Endothelial cell of umbilical vein (primary cell): ENCODE results near the gene BBS2. TPM values are rescaled to one million over a fixed set of nuclear protein-coding genes. Genes with fewer than 3 reads are reported as not detected.

Experiments
- BruUV-seq: library from RNA; stranded (reverse); fragments of 400-500 nt; replicated peaks from 2 replicates; lab custom pipeline; 2021; lab: Mats Ljungman, UMichigan
- CTCF ChIA-PET: fragments of 300-600, 350-600 bp; sonication (Branson Sonifier 250); formaldehyde crosslinking; loops from one replicate; lab custom pipeline; 2021; ENCODE audit warnings: antibody characterized with exemption, inconsistent platforms; lab: Charles Lee
- POLR2A ChIA-PET: fragments of 300-600, 350-600 bp; sonication (Branson Sonifier 250); formaldehyde crosslinking; loops from one replicate; lab custom pipeline; 2021; ENCODE audit warnings: antibody characterized with exemption, inconsistent platforms; lab: Charles Lee
- DNase-seq: peaks from one replicate; pipeline ENCODE4 v3.0.0-alpha.2; 2011; ENCODE audit warnings: low read depth, low spot score
- FAIRE-seq: peaks from 2 replicates; lab custom pipeline; 2011; peaks lifted over from hg19 to GRCh38; lab: Jason Lieb, UNC
- H2AFZ ChIP-seq: 2 replicates; pipeline ENCODE4 v1.6.0; 2012; ENCODE audit warnings: low read depth, low read length, control low read depth, inconsistent platforms
- H3K27ac ChIP-seq: 2 replicates; pipeline ENCODE4 v1.5.1; 2011; ENCODE audit warnings: low read depth, mild to moderate bottlenecking, control low read depth, low read length, moderate library complexity; ENCODE audit not compliant: insufficient read depth
- H3K27me3 ChIP-seq, 2 experiments: 2 replicates each; pipeline versions ENCODE4 v1.6.0 to v1.6.1; 2011; ENCODE audit warnings: low read length in 2 of 2, mixed read lengths in 1 of 2; ENCODE audit not compliant: control insufficient read depth in 2 of 2, insufficient read depth in 2 of 2
- H3K36me3 ChIP-seq, 2 experiments: 2 replicates in 1 of 2; 3 replicates in 1 of 2; pipeline ENCODE4 v1.5.1; 2011; ENCODE audit warnings: low read length in 2 of 2, mild to moderate bottlenecking in 1 of 2, moderate library complexity in 1 of 2; ENCODE audit not compliant: control insufficient read depth in 2 of 2, insufficient read depth in 2 of 2; ENCODE audit errors: extremely low read depth in 1 of 2
- H3K4me1 ChIP-seq: 3 replicates; pipeline ENCODE4 v1.5.1; 2011; ENCODE audit warnings: mild to moderate bottlenecking, low read length; ENCODE audit not compliant: control insufficient read depth, insufficient read depth; ENCODE audit errors: extremely low read depth
- H3K4me2 ChIP-seq: 2 replicates; pipeline ENCODE4 v1.6.1; 2011; ENCODE audit warnings: low read length, control low read depth, mixed read lengths; ENCODE audit not compliant: insufficient read depth
- H3K4me3 ChIP-seq, 3 experiments: fragments of 200-600 bp in 1 of 3; sonication (generic), shearing (Covaris generic) in 1 of 3; replicated peaks in 1 of 3; 2 replicates each; pipeline ENCODE4 v1.5.1; 2011 to 2016; ENCODE audit warnings: control low read depth in 3 of 3, low read length in 3 of 3, mild to moderate bottlenecking in 2 of 3, inconsistent platforms in 1 of 3, low read depth in 1 of 3, moderate library complexity in 1 of 3; ENCODE audit not compliant: insufficient read depth in 1 of 3
- H3K79me2 ChIP-seq: 2 replicates; pipeline ENCODE4 v1.6.0; 2012; ENCODE audit warnings: low read length, inconsistent platforms; ENCODE audit not compliant: control insufficient read depth, insufficient read depth
- H3K9ac ChIP-seq: replicated peaks from 2 replicates; pipeline ENCODE3; 2011; ENCODE audit warnings: low read length, control low read depth; ENCODE audit not compliant: insufficient read depth; ENCODE audit errors: extremely low read depth
- H3K9me1 ChIP-seq: replicated peaks from 3 replicates; pipeline ENCODE4 v1.6.0; 2011; ENCODE audit warnings: mild to moderate bottlenecking, low read length; ENCODE audit not compliant: control insufficient read depth, insufficient read depth; ENCODE audit errors: extremely low read depth
- H3K9me3 ChIP-seq: replicated peaks from 2 replicates; pipeline ENCODE4 v1.5.1; 2012; ENCODE audit warnings: low read length, inconsistent platforms; ENCODE audit not compliant: control insufficient read depth, insufficient read depth
- H4K20me1 ChIP-seq: replicated peaks from 2 replicates; pipeline ENCODE3; 2011; ENCODE audit warnings: mild to moderate bottlenecking, low read length; ENCODE audit not compliant: control insufficient read depth, insufficient read depth; ENCODE audit errors: extremely low read depth
- CTCF ChIP-seq, 2 donors: IDR thresholded peaks; 1 replicate in 1 of 2; 2 replicates in 1 of 2; pipeline ENCODE4 v1.5.1; 2011; ENCODE audit warnings: low read length in 2 of 2, mild to moderate bottlenecking in 2 of 2, moderate library complexity in 2 of 2, control low read depth in 1 of 2, inconsistent platforms in 1 of 2, low read depth in 1 of 2; ENCODE audit not compliant: insufficient read depth in 1 of 2; ENCODE audit errors: extremely low read depth in 1 of 2
- EZH2 ChIP-seq: IDR thresholded peaks from 2 replicates; pipeline ENCODE4 v1.6.1; 2012; ENCODE audit warnings: borderline replicate concordance, low read depth, mild to moderate bottlenecking, moderate library complexity, low read length, inconsistent platforms; ENCODE audit not compliant: severe bottlenecking
- FOS ChIP-seq: IDR thresholded peaks from 2 replicates; pipeline ENCODE4 v1.6.1; 2011; ENCODE audit warnings: mild to moderate bottlenecking, low read length, moderate library complexity, borderline replicate concordance; ENCODE audit not compliant: insufficient read depth
- GATA2 ChIP-seq: IDR thresholded peaks from 2 replicates; pipeline ENCODE4 v1.7.0; 2011; ENCODE audit warnings: low read depth, mild to moderate bottlenecking, moderate library complexity, mixed read lengths, low read length; ENCODE audit not compliant: insufficient read length, insufficient read depth
- JUN ChIP-seq: IDR thresholded peaks from 2 replicates; pipeline ENCODE4 v1.6.1; 2011; ENCODE audit warnings: borderline replicate concordance, low read depth; ENCODE audit not compliant: insufficient read length, insufficient read depth
- MYC ChIP-seq: IDR thresholded peaks from one replicate; pipeline ENCODE4 v1.6.1; 2011; ENCODE audit warnings: mild to moderate bottlenecking, low read depth, low read length
- POLR2A ChIP-seq: IDR thresholded peaks from 2 replicates; pipeline ENCODE4 v1.6.1; 2012; ENCODE audit warnings: low read depth, mild to moderate bottlenecking, control low read depth, low read length
- POLR2AphosphoS5 ChIP-seq: IDR thresholded peaks from 2 replicates; pipeline ENCODE4 v1.6.1; 2012; ENCODE audit warnings: low read depth, mild to moderate bottlenecking, control low read depth, low read length, moderate library complexity; ENCODE audit not compliant: insufficient read depth
- dilution Hi-C: fragments of 300-500 bp; cut with MboI; formaldehyde crosslinking; loops from one replicate; pipeline ENCODE4 v1.15.0; 2019; ENCODE audit warnings: low sequenced_read_pairs; ENCODE audit not compliant: extremely low pct_ligation_motif_present
- intact Hi-C: fragments of 100-400 bp; cut with micrococcal nuclease; formaldehyde crosslinking; loops from one replicate; pipeline ENCODE4 v1.10.0; 2022
- polyA plus RNA-seq, 4 experiments: library from polyadenylated mRNA; depleted of rRNA in 3 of 4; stranded (reverse) in 3 of 4; unstranded in 1 of 4; fragments of >200 nt; gene quantifications; 2 replicates each; pipeline versions ENCODE4 v1.2.1 to v1.2.3, GENCODE V29; 2011 to 2012; ENCODE audit warnings: missing spikeins in 1 of 4
- total RNA-seq: library from RNA; stranded (reverse); gene quantifications from 2 replicates; pipeline ENCODE4 v1.2.3, GENCODE V29; 2021

The BBS2 gene
- total and polyA plus RNA-seq, 2 donors (not counting 3 experiments of a cell fraction or from before 2014, with no cell fraction given) = 37.6 to 44.8 TPM

GRCh38 chr16:56482683-56483236 is 37.1 kb downstream of the BBS2 start:
- DNase-seq (no peak), FAIRE-seq (no peak)
- no peak for TF ChIP-seq MYC
- no peak for TF ChIP-seq EZH2
- TF ChIP-seq JUN = no peak
- no peak for TF ChIP-seq CTCF (IDR thresholded peaks at IDR 0.05; ENCODE audit: extremely low read depth in 1 of 2, insufficient read depth in 1 of 2, low read depth in 1 of 2, low read length in 2 of 2)
- no peak for TF ChIP-seq POLR2AphosphoS5
- no peak for TF ChIP-seq FOS
- TF ChIP-seq POLR2A = no peak
- TF ChIP-seq GATA2 = no peak
- intact Hi-C loops = no loop called here
- Histone ChIP-seq H3K9me3 (no peaks in the 10 kb centered on the region), H3K27me3 (no peaks in the 10 kb centered on the region), H3K79me2 (no peaks in the 10 kb centered on the region), H3K4me1 (no peaks in the 10 kb centered on the region), H3K27ac (no peak overlapping the region), H3K9ac (no peak overlapping the region), H4K20me1 (no peaks in the 10 kb centered on the region), H3K36me3 (peaks cover 2 to 6% of the 10 kb centered on the region in 2 experiments), H2AFZ (no peak overlapping the region), H3K4me2 (no peak overlapping the region), H3K9me1 (no peaks in the 10 kb centered on the region), H3K4me3 (no peak overlapping the region)
- ChIA-PET CTCF (interaction anchor here (1.0 to 1.6 kb wide), 2 partner anchors 219 to 233 kb away, joined by 3 read pairs; no protein-coding TSS in a partner anchor), POLR2A (no interaction called here)
- no TSS peak for BruUV-seq
- dilution Hi-C loops = no loop called here
